ENCODE results near the gene C10orf95. TPM values are rescaled to one million over a fixed set of nuclear protein-coding genes. Genes with fewer than 3 reads are reported as not detected.

The C10orf95 gene
- total and polyA plus RNA-seq, 8 donors, result 0.70 to 7.3 (median 1.7) TPM

- intact Hi-C loops (cut with DNase I), result no loop called here
- Histone ChIP-seq H3K4me3 (peak within 1 kb of the TSS; percentile 72 to 98), H3K4me1 (peaks cover 17 to 39% of the 10 kb centered on the region in 2 donors), H3K9me3 (no peaks in the 10 kb centered on the region), H3K27me3 (peaks cover 0 to 39% of the 10 kb centered on the region in 2 donors), H3K27ac (peak within 1 kb of the TSS; percentile 90 to 91), H3K36me3 (peaks cover 0 to 21% of the 10 kb centered on the region in 2 donors)
- peak; percentile 96 to 98 (median 97) for DNase-seq
- peak; percentile 80 for ATAC-seq
- peak in 1 of 2 donors; percentile 14 for TF ChIP-seq CTCF (IDR thresholded peaks at IDR 0.05)
Observed at GRCh38 chr10:102420714-102421506, 30.4 kb downstream of the C10orf95 start, which contains the start of gene FBXL15. Gene FBXL15 (plus strand): TSS chr10:102420836. CDS start chr10:102421130, 294 bp downstream.

DNA sequence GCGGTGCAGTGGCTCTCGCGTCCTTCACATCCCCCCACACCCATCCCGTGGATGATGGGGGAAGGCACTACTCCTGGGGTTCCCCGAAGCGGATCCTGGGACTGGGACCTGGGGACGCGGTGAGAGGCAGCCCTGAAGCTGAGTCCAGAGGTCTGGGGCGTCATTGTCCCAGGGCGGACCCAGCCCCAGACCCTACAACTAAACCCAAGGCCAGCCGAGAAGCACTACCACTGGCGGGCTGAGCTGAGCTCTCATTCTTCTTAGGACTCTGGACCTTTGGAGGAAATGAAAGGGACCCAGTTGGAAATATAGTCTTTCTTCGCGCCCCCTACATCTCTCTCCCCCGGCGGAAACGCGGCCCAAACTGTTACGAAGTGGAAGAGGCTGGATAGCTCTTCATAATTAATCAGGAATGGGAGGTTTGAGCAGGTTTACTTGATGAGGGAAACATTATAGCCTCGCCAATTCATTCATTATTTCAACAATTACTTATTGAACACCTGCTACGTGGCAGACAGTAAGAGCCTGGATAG, 31.1 kb downstream of the C10orf95 start:
- intact Hi-C loops (cut with DNase I), result no loop called here
- H3K27me3 ChIP-seq, result peaks cover 0 to 45% of the 10 kb centered on the region in 2 donors
- H3K36me3 ChIP-seq, result peaks cover 0 to 21% of the 10 kb centered on the region in 2 donors
- H3K4me1 ChIP-seq, result peaks cover 17 to 39% of the 10 kb centered on the region in 2 donors
- H3K27ac ChIP-seq, result peak overlapping the region; percentile 90 to 91
- DNase-seq, result peak in 1 of 4 donors; percentile 65
- peak overlapping the region; percentile 72 to 98 for H3K4me3 ChIP-seq
- no peak for TF ChIP-seq CTCF (IDR thresholded peaks at IDR 0.05)
- no peak for ATAC-seq
- no peaks in the 10 kb centered on the region for H3K9me3 ChIP-seq

DNA sequence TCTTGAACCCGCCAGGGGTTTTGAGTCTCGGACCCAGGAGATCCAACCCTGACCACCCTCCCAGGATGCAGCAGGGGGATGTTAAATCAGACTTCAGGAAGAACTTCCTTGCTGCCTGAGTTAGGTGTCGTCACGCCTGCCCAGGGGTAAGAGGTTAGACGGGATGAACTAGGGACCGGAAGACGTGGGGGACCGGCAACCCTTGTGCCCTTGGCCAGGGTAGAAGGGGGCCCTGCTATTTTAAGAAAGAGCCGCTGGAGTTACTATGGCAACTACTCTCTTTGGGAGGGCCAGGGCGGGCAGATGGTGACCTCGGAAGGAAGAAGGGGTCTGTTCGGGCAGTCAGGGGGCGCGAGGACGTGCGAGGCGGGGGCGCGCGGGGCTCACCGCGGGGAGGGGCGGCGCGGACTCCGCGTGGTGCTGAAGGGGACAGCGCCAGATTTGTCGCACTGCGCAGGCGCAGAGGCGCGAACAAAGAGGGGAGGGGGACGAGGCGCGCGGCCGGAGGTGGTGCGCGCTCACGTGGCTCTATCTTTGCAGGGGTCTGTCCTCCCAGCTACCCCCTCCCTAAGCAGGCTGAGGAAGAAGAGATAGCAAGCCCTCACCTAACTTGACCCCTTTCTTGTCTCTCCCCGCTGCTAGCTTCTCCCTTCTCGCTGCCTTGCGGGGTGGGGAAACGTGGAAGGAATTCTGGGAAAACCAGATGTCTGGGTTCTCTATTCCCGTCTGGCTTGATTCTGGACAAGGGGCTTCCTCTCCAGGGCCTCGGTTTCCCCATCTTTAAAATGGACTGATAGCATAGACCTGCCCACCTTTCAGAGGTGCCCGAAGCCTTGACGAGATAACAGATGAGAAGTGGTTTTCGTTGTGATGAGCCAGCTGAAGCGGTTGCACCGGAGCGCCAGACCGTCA, 31.8 kb downstream of the C10orf95 start:
- H3K27me3 ChIP-seq, result peaks cover 0 to 53% of the 10 kb centered on the region in 2 donors

DNA sequence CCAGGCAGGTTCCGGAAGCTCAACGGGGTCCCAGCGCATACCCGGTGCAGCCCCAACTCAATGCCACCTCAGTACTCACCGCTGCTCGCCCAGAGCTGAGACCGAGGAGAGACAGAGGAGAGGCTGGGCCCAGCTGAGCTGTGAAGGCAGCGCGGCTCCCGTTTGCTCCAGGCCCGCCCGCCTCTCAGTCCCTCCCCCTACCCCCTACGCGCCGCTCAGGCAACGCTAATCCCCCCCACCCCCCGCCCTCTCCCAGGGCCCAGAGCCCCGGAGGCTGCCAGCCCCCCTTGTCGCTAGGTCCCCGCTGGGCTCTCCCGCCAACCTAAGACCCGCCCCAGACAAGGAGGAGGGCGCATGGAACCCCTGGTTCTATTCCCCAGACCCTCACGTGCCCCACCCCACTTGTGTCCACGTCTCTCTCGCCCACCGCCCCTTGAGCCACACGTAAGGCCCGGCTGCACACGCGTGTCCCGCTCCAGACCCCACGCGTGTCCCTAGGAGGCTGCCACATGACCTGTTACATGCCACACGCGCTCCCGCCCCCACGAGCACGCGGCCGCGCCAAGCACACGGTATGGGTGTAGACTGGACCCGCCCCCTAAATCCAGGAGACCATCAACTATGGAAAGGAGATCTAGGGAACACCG, 32.6 kb downstream of the C10orf95 start, which contains the start of gene PSD:
Gene PSD (minus strand): TSS at position 164 of the 647 bp plus-strand sequence. CDS start 1,747 bp downstream, outside the sequence.
- DNase-seq, result peak in 1 of 4 donors; percentile 70
- intact Hi-C loops (cut with DNase I), result no loop called here
- H3K36me3 ChIP-seq, result peaks cover 0 to 8% of the 10 kb centered on the region in 2 donors
- no peaks in the 10 kb centered on the region for H3K9me3 ChIP-seq
- no peak for TF ChIP-seq CTCF (IDR thresholded peaks at IDR 0.05)
- peaks cover 17 to 36% of the 10 kb centered on the region in 2 donors for H3K4me1 ChIP-seq
- no peak for ATAC-seq
- H3K27me3 ChIP-seq, result peaks cover 0 to 60% of the 10 kb centered on the region in 2 donors
- H3K27ac ChIP-seq, result no peak within 1 kb of the TSS
- H3K4me3 ChIP-seq, result peak within 1 kb of the TSS; percentile 72 to 98

More for the DNA sequence above, 31.8 kb downstream of the C10orf95 start:
- Histone ChIP-seq H3K4me3 (peak overlapping the region; percentile 72 to 98), H3K9me3 (no peaks in the 10 kb centered on the region), H3K27ac (no peak overlapping the region), H3K4me1 (peaks cover 17 to 39% of the 10 kb centered on the region in 2 donors), H3K36me3 (peaks cover 0 to 16% of the 10 kb centered on the region in 2 donors)
- TF ChIP-seq CTCF (IDR thresholded peaks at IDR 0.05), result no peak
- intact Hi-C loops (cut with DNase I), result no loop called here
- ATAC-seq (peak; percentile 6), DNase-seq (peak in 2 of 4 donors; percentile 67 to 89)

All from left lung (tissue), 10 donors.